CD4-positive, alpha-beta T cell (primary cell): Measurements from ENCODE around the gene RELT. TPM values are rescaled to one million over a fixed set of nuclear protein-coding genes. Genes with fewer than 3 reads are reported as not detected.

Experiments
- ATAC-seq: fragments of 200-7000 bp; cut with Tn5 transposase; one replicate; pipeline ENCODE4 v1.10.0; 2022; ENCODE audit warnings: mild to moderate bottlenecking; ENCODE audit not compliant: poor library complexity
- CTCF ChIA-PET: fragments of 350-600 bp; sonication (Branson Sonifier 250); formaldehyde crosslinking; loops from one replicate; lab custom pipeline; 2021; ENCODE audit warnings: antibody characterized with exemption, inconsistent platforms; lab: Charles Lee
- POLR2A ChIA-PET: fragments of 350-600 bp; sonication (Branson Sonifier 250); formaldehyde crosslinking; loops from one replicate; lab custom pipeline; 2021; ENCODE audit warnings: antibody characterized with exemption, inconsistent platforms; lab: Charles Lee
- DNase-seq, 14 experiments: peaks; one replicate each; pipeline ENCODE4 v3.0.0-alpha.2; 2013 to 2020; ENCODE audit warnings: mixed read lengths in 2 of 14
- H3K27ac ChIP-seq, 2 donors: one replicate each; pipeline versions ENCODE4 v1.5.1 to v1.7.0; 2013; ENCODE audit warnings: low read length in 2 of 2, low read depth in 1 of 2, mild to moderate bottlenecking in 1 of 2
- H3K27me3 ChIP-seq, 2 experiments: 1 replicate in 1 of 2; 2 replicates in 1 of 2; pipeline versions ENCODE4 v1.6.1 to v1.7.0; 2013; ENCODE audit warnings: low read length in 2 of 2, control low read depth in 1 of 2, mild to moderate bottlenecking in 1 of 2, moderate library complexity in 1 of 2; ENCODE audit not compliant: insufficient read depth in 2 of 2, control insufficient read depth in 1 of 2
- H3K36me3 ChIP-seq: one replicate; pipeline ENCODE4 v1.6.1; 2013; ENCODE audit warnings: low read length, control low read depth; ENCODE audit not compliant: insufficient read depth
- H3K4me1 ChIP-seq: one replicate; pipeline ENCODE4 v1.6.1; 2013; ENCODE audit warnings: low read length, control low read depth; ENCODE audit not compliant: insufficient read depth
- H3K4me3 ChIP-seq: one replicate; pipeline ENCODE4 v1.5.1; 2013; ENCODE audit warnings: mild to moderate bottlenecking, low read length, moderate library complexity
- H3K9me3 ChIP-seq, 2 experiments: 1 replicate in 1 of 2; 2 replicates in 1 of 2; pipeline versions ENCODE4 v1.6.1 to v1.7.0; 2013; ENCODE audit warnings: low read length in 2 of 2, mild to moderate bottlenecking in 2 of 2, control low read depth in 1 of 2, moderate library complexity in 1 of 2; ENCODE audit not compliant: control insufficient read depth in 1 of 2, insufficient read depth in 1 of 2
- H3K27ac Mint-ChIP-seq: one replicate; pipeline ENCODE4 v1.8.0; 2020; ENCODE audit warnings: mixed read lengths
- H3K27me3 Mint-ChIP-seq: one replicate; pipeline ENCODE4 v1.8.0; 2021; ENCODE audit warnings: mixed read lengths
- H3K36me3 Mint-ChIP-seq: one replicate; pipeline ENCODE4 v1.8.0; 2021; ENCODE audit warnings: low read depth, mixed read lengths
- H3K4me1 Mint-ChIP-seq: one replicate; pipeline ENCODE4 v1.8.0; 2021; ENCODE audit warnings: low read depth, mixed read lengths
- H3K4me3 Mint-ChIP-seq: one replicate; pipeline ENCODE4 v1.8.0; 2020; ENCODE audit warnings: mild to moderate bottlenecking, mixed read lengths
- H3K9me3 Mint-ChIP-seq: one replicate; pipeline ENCODE4 v1.8.0; 2020; ENCODE audit warnings: mixed read lengths
- CTCF ChIP-seq: fragments of 200-600 bp; IDR thresholded peaks from one replicate; pipeline ENCODE4 v1.8.0; 2022; ENCODE audit warnings: antibody characterized with exemption, mild to moderate bottlenecking
- intact Hi-C, 2 experiments: fragments of 100-400 bp; cut with DNase I in 1 of 2; cut with micrococcal nuclease in 1 of 2; formaldehyde crosslinking; loops; one replicate each; pipeline versions ENCODE4 v1.15.1 to v1.9.0; 2023 to 2025; cut with DNase I, micrococcal nuclease
- total RNA-seq, 174 experiments: library from RNA in 2 of 174; stranded (reverse) in 2 of 174; gene quantifications; one replicate each; pipeline ENCODE4 v1.2.3 and lab custom pipeline; 2021 to 2026

RELT gene
- total RNA-seq, 2 experiments from 2014 or later: 107 to 114 TPM

GRCh38 chr11:73422886-73423285 is 46.7 kb downstream of the RELT start:
- Histone ChIP-seq H3K27me3 (no peaks in the 10 kb centered on the region), H3K9me3 (no peaks in the 10 kb centered on the region), H3K4me3 (no peak overlapping the region), H3K36me3 (peaks cover 6% of the 10 kb centered on the region), H3K27ac (no peak overlapping the region), H3K4me1 (no peaks in the 10 kb centered on the region)
- H3K36me3 Mint-ChIP-seq: peaks cover 27% of the 10 kb centered on the region
- intact Hi-C loops: no loop called here
- TF ChIP-seq CTCF: no peak
- H3K9me3 Mint-ChIP-seq: no peaks in the 10 kb centered on the region
- H3K27ac Mint-ChIP-seq: no peak overlapping the region
- no peaks in the 10 kb centered on the region for H3K4me1 Mint-ChIP-seq
- no peak for ATAC-seq
- CTCF ChIA-PET: interaction anchor here (1.4 kb wide), 1 partner anchor 72 kb away, joined by 4 read pairs; no protein-coding TSS in a partner anchor
- POLR2A ChIA-PET: interaction anchor here (0.6 kb wide), 1 partner anchor 193 kb away, joined by 3 read pairs; no protein-coding TSS in a partner anchor
- H3K27me3 Mint-ChIP-seq: no peaks in the 10 kb centered on the region
- DNase-seq: no peak
- no peak overlapping the region for H3K4me3 Mint-ChIP-seq

DNA sequence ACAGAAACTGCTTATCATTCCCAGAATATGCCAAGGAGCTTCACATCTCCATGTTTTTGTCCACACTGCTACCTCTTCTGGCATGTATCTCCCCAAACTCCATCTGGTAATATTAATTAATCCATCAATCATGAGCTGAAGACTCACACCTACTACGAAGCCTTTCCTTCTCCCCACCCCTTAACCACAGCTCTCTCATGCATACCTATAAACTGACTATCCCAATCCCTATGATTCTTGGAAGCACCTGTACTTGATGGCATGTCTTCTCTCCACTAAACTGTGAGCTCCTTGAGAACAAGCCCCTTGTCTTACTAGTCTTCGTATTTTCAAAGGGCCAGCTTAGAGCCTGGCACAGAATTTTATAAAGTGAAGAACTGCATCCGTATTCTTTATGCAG is 47.3 kb downstream of the RELT start:
- no peak for DNase-seq
- H3K4me3 ChIP-seq: no peak overlapping the region
- CTCF ChIA-PET: interaction anchor here (1.4 kb wide), 1 partner anchor 72 kb away, joined by 4 read pairs; no protein-coding TSS in a partner anchor

DNA sequence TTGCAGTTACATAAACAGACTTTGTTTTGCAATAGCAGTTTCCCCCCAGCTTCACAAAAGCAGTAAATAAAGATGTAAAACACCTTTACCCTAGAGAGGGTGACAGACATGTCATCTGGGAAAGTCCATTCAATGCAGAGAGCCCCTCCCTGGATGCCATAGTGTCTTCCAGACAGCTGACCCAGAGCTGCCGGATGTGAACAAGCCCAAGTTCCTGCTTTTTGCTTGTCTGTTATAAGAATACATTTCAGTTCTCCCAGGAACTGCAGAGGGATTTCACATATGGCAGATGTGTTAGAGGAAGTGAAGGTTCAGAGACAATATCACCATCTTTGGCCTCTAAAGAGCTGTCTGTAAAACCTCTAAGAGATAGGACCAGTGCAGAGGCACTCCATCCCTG is 48.9 kb downstream of the RELT start:
- H3K27ac Mint-ChIP-seq: no peak overlapping the region
- POLR2A ChIA-PET: no interaction called here
- intact Hi-C loops: no loop called here

More for the DNA sequence above, 47.3 kb downstream of the RELT start:
- Mint-ChIP-seq H3K9me3 (no peaks in the 10 kb centered on the region), H3K27me3 (no peaks in the 10 kb centered on the region), H3K27ac (no peak overlapping the region), H3K36me3 (peaks cover 21% of the 10 kb centered on the region), H3K4me1 (no peaks in the 10 kb centered on the region), H3K4me3 (no peak overlapping the region)
- no peak for TF ChIP-seq CTCF
- H3K36me3 ChIP-seq: peaks cover 4% of the 10 kb centered on the region
- H3K27ac ChIP-seq: no peak overlapping the region
- ATAC-seq: no peak
- H3K4me1 ChIP-seq: no peaks in the 10 kb centered on the region
- no peaks in the 10 kb centered on the region for H3K9me3 ChIP-seq
- intact Hi-C loops: no loop called here
- H3K27me3 ChIP-seq: no peaks in the 10 kb centered on the region
- POLR2A ChIA-PET: no interaction called here

More for the DNA sequence above, 48.9 kb downstream of the RELT start:
- H3K9me3 ChIP-seq: no peaks in the 10 kb centered on the region
- no peak for TF ChIP-seq CTCF
- Mint-ChIP-seq H3K4me1 (no peaks in the 10 kb centered on the region), H3K9me3 (no peaks in the 10 kb centered on the region), H3K27me3 (no peaks in the 10 kb centered on the region), H3K4me3 (no peak overlapping the region), H3K36me3 (peaks cover 6% of the 10 kb centered on the region)
- H3K27ac ChIP-seq: no peak overlapping the region
- no peaks in the 10 kb centered on the region for H3K27me3 ChIP-seq
- CTCF ChIA-PET: no interaction called here
- DNase-seq (peak in 2 of 14 experiments; percentile 60 to 67), ATAC-seq (no peak)
- H3K4me3 ChIP-seq: no peak overlapping the region
- no peaks in the 10 kb centered on the region for H3K4me1 ChIP-seq
- peaks cover 5% of the 10 kb centered on the region for H3K36me3 ChIP-seq
